Esophagus squamous epithelium (tissue), 4 donors: Measurements from ENCODE around the gene JPH3.

Source experiments
- CTCF ChIP-seq, 6 experiments: fragments of 450-650 bp in 4 of 6; fragments of 200-600 bp in 2 of 6; sonication (generic) in 2 of 6; IDR thresholded peaks; one replicate each; pipeline ENCODE4 v1.5.1; 2016 to 2019; ENCODE audit warnings: antibody characterized with exemption in 6 of 6, mild to moderate bottlenecking in 4 of 6, moderate library complexity in 4 of 6
- POLR2A ChIP-seq, 4 donors: fragments of 450-650 bp; IDR thresholded peaks; one replicate each; pipeline ENCODE4 v1.6.1; 2017; ENCODE audit warnings: antibody characterized with exemption in 4 of 4, mild to moderate bottlenecking in 4 of 4, moderate library complexity in 3 of 4

- TF ChIP-seq CTCF (IDR thresholded peaks at IDR 0.05) (no peak), POLR2A (IDR thresholded peaks at IDR 0.05) (no peak)
Observed at GRCh38 chr16:87731607-87732006, 129.3 kb downstream of the JPH3 start.
